ENCODE data around the gene ZNF280A. TPM values are rescaled to one million over a fixed set of nuclear protein-coding genes. Genes with fewer than 3 reads are reported as not detected.

The ZNF280A gene, protein sequence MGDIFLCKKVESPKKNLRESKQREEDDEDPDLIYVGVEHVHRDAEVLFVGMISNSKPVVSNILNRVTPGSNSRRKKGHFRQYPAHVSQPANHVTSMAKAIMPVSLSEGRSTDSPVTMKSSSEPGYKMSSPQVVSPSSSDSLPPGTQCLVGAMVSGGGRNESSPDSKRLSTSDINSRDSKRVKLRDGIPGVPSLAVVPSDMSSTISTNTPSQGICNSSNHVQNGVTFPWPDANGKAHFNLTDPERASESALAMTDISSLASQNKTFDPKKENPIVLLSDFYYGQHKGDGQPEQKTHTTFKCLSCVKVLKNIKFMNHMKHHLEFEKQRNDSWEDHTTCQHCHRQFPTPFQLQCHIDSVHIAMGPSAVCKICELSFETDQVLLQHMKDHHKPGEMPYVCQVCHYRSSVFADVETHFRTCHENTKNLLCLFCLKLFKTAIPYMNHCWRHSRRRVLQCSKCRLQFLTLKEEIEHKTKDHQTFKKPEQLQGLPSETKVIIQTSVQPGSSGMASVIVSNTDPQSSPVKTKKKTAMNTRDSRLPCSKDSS
- not detected for total RNA-seq

DNA sequence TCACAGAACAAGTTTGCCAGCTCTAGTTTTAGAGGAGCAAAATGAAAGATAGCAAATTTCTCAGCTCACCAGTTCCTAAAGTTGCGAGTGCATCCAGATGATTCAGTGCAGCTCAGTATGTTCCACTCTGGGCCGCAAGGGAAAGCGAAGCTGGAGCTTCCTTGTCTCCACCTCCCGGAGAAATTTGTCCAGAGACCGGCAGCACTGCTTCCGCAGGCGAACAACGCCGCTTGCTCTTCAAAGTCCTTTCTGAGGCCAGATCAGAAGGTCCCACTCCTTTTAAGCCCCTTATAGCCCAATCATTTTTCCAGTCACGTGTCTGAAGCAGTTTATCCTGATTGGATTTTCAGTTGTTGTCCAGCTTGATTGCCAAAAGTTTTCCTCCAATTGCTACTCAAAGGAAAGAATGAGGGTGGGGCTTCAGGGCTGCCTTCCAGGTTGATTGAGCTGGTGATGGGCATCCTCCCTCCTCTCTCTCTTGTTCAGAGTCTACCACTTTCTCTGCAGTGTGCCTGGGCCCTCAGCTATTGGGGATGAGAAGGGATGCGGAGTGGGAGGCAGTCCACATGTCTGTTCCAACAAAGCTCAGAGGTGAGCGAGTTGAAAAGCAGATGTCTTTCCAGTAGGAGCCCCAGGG lies at the start of gene ZNF280A:
ZNF280A (minus strand) TSS at position 251 of the 637 bp plus-strand sequence. CDS start 4,640 bp downstream, outside the sequence.
- CTCF ChIA-PET, result interaction anchor here (0.6 to 1.2 kb wide), 2 partner anchors 11 to 21 kb away, joined by 3 to 7 read pairs; partner anchors contain the start of gene ZNF280B
- H3K27me3 Mint-ChIP-seq, result peaks cover 20% of the 10 kb centered on the region

DNA sequence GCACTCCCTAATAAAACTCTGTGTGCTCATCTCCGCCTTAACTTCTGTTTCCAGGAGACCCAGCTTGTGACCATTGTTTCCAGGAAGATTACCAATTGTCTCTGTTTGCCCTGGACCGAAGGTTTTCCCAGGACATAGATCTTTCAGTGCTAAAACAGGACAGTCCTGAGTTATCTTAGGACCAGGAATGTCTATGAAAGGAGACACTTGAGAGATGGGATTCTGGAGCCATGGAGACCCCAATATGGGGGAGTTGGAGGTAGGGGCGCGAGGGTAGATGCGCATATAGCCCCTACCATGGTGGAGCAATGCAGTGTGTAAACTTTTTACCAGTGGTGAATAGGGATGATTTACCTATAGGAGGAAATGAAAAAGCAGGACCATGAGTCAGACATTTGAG lies 49.1 kb upstream of the ZNF280A start:
- Mint-ChIP-seq H3K4me3 (no peak overlapping the region), H3K27me3 (peaks cover 18% of the 10 kb centered on the region)
- POLR2A ChIA-PET, result no interaction called here

More for the DNA sequence above, at the start of gene ZNF280A:
- ATAC-seq, result no peak
- H3K9me3 Mint-ChIP-seq, result no peaks in the 10 kb centered on the region
- H3K27ac Mint-ChIP-seq, result no peak within 1 kb of the TSS
- TF ChIP-seq, protein P1, sequence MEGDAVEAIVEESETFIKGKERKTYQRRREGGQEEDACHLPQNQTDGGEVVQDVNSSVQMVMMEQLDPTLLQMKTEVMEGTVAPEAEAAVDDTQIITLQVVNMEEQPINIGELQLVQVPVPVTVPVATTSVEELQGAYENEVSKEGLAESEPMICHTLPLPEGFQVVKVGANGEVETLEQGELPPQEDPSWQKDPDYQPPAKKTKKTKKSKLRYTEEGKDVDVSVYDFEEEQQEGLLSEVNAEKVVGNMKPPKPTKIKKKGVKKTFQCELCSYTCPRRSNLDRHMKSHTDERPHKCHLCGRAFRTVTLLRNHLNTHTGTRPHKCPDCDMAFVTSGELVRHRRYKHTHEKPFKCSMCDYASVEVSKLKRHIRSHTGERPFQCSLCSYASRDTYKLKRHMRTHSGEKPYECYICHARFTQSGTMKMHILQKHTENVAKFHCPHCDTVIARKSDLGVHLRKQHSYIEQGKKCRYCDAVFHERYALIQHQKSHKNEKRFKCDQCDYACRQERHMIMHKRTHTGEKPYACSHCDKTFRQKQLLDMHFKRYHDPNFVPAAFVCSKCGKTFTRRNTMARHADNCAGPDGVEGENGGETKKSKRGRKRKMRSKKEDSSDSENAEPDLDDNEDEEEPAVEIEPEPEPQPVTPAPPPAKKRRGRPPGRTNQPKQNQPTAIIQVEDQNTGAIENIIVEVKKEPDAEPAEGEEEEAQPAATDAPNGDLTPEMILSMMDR (IDR thresholded peaks at IDR 0.05), result no peak
- H3K4me3 Mint-ChIP-seq, result no peak within 1 kb of the TSS
- intact Hi-C loops (cut with micrococcal nuclease), result no loop called here
- POLR2A ChIA-PET, result interaction anchor here (1.2 kb wide), 1 partner anchor 9 kb away, joined by 4 read pairs; no protein-coding TSS in a partner anchor
- no peaks in the 10 kb centered on the region for H3K4me1 Mint-ChIP-seq (ENCODE audit: low read depth)
- no peak for DNase-seq
- H3K36me3 Mint-ChIP-seq (ENCODE audit: low read depth), result no peaks in the 10 kb centered on the region

DNA sequence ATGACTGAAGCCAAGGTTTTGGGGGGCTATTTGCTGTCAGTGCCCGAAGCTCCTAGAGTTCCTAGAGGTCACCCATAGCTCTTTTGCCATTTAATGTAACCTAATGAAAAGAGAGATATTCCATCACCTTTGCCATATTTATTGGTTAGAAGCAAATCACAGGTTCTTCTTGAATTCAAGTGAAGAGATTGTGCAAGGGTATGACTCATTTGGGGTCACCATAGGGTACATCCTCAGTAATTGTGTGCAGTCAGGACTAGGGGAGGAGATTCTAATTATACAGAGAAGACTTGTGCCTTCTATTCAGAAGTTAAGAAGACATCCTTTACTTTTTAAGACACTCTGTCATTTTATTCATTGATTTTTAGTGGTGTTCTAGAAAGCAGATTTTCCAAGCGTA lies 45.9 kb upstream of the ZNF280A start:
- no peak overlapping the region for H3K4me3 Mint-ChIP-seq
- ChIA-PET POLR2A (no interaction called here), CTCF (interaction anchor here (1.2 to 2.6 kb wide), 3 partner anchors 10 to 23 kb away, joined by 3 to 11 read pairs (median 7); no protein-coding TSS in a partner anchor)
- no peaks in the 10 kb centered on the region for H3K9me3 Mint-ChIP-seq
- TF ChIP-seq, protein P1 (IDR thresholded peaks at IDR 0.05), result no peak
- no peaks in the 10 kb centered on the region for H3K4me1 Mint-ChIP-seq (ENCODE audit: low read depth)
- H3K27me3 Mint-ChIP-seq, result peaks cover 18% of the 10 kb centered on the region
- DNase-seq (no peak), ATAC-seq (no peak)
- intact Hi-C loops (cut with micrococcal nuclease), result no loop called here
- H3K36me3 Mint-ChIP-seq (ENCODE audit: low read depth), result no peaks in the 10 kb centered on the region
- H3K27ac Mint-ChIP-seq, result no peak overlapping the region

More for the DNA sequence above, 49.1 kb upstream of the ZNF280A start:
- ATAC-seq, result no peak
- DNase-seq, result no peak
- CTCF ChIA-PET, result interaction anchor here (1.5 kb wide), 1 partner anchor 18 kb away, joined by 5 read pairs; no protein-coding TSS in a partner anchor
- intact Hi-C loops (cut with micrococcal nuclease), result no loop called here
- no peaks in the 10 kb centered on the region for H3K4me1 Mint-ChIP-seq (ENCODE audit: low read depth)
- TF ChIP-seq, protein P1 (IDR thresholded peaks at IDR 0.05), result no peak
- H3K27ac Mint-ChIP-seq, result no peak overlapping the region
- H3K9me3 Mint-ChIP-seq, result no peaks in the 10 kb centered on the region
- no peaks in the 10 kb centered on the region for H3K36me3 Mint-ChIP-seq (ENCODE audit: low read depth)

DNA sequence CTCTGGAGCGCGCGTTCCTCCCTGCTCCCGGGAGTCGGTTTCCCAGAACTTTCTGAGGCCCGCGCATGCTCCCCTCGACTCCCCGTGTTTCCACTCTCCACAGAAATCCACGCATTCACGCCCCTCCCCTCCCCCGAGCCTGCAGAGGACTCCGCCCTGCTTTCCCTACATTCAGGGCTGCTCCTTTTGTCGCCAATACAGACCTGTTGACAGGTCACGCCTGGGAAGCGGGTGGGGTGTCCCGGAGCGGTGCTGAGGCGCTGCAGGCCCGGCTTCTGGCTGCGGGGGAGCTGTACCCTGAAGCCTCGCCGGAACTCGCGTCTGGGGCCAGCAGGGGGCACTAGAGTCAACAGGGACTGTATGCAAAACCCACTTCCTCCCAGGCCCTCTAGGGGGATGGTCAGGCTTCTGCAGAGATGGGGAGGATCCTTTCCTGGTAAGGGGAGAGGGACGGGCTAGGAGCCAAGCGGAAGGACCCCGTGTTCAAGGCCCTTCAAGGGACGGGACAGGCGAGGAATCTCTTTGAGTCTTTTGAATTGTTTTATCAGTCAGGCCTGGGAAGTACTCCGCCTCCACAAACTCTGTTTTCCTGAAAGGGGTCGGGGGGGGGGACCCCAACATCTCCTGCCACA lies 39.0 kb upstream of the ZNF280A start, which contains the start of gene PRAME:
PRAME (minus strand) TSS at position 294 of the 632 bp plus-strand sequence. CDS start 2,433 bp downstream, outside the sequence.
- peak; percentile 93 for DNase-seq
- intact Hi-C loops (cut with micrococcal nuclease), result no loop called here
- TF ChIP-seq, protein P1 (IDR thresholded peaks at IDR 0.05), result peak; percentile 95
- Mint-ChIP-seq H3K9me3 (no peaks in the 10 kb centered on the region), H3K27ac (no peak within 1 kb of the TSS), H3K36me3 (ENCODE audit: low read depth) (no peaks in the 10 kb centered on the region), H3K4me3 (no peak within 1 kb of the TSS), H3K4me1 (ENCODE audit: low read depth) (peaks cover 4% of the 10 kb centered on the region), H3K27me3 (peaks cover 1% of the 10 kb centered on the region)
- ATAC-seq, result peak; percentile 99
- ChIA-PET CTCF (interaction anchor here (0.6 to 1.9 kb wide), 16 partner anchors 8 to 183 kb away, joined by 3 to 15 read pairs (median 3); partner anchors contain the start of gene ZNF280B), POLR2A (interaction anchor here (0.5 kb wide), 1 partner anchor 52 kb away, joined by 3 read pairs; no protein-coding TSS in a partner anchor)
